ENCODE results near the gene INTS1. TPM values are rescaled to one million over a fixed set of nuclear protein-coding genes. Genes with fewer than 3 reads are reported as not detected.

Gene INTS1
- total RNA-seq, 6 experiments from 2014 or later = 84.0 to 104 (median 89.5) TPM

GRCh38 chr7:1492221-1492620 is 12.0 kb downstream of the INTS1 start:
- DNase-seq = no peak
- Mint-ChIP-seq H3K36me3 (ENCODE audit: low read depth) (peaks cover 30% of the 10 kb centered on the region), H3K4me1 (ENCODE audit: low read depth) (no peaks in the 10 kb centered on the region), H3K9me3 (no peaks in the 10 kb centered on the region), H3K27me3 (ENCODE audit: insufficient read depth) (peaks cover 6% of the 10 kb centered on the region), H3K4me3 (no peak overlapping the region), H3K27ac (no peak overlapping the region)
- TF ChIP-seq CTCF (IDR thresholded peaks at IDR 0.05) = no peak

GRCh38 chr7:1490837-1491236 is 13.4 kb downstream of the INTS1 start:
- peaks cover 6% of the 10 kb centered on the region for H3K27me3 Mint-ChIP-seq (ENCODE audit: insufficient read depth)

GRCh38 chr7:1489336-1489735 is 14.9 kb downstream of the INTS1 start:
- H3K36me3 Mint-ChIP-seq (ENCODE audit: low read depth) = peaks cover 28% of the 10 kb centered on the region
- H3K27ac Mint-ChIP-seq = no peak overlapping the region
- DNase-seq = no peak
- no peak overlapping the region for H3K4me3 Mint-ChIP-seq
- H3K9me3 Mint-ChIP-seq = no peaks in the 10 kb centered on the region
- TF ChIP-seq CTCF (IDR thresholded peaks at IDR 0.05) = no peak
- no peaks in the 10 kb centered on the region for H3K4me1 Mint-ChIP-seq (ENCODE audit: low read depth)
- peaks cover 6% of the 10 kb centered on the region for H3K27me3 Mint-ChIP-seq (ENCODE audit: insufficient read depth)

More at GRCh38 chr7:1490837-1491236, 13.4 kb downstream of the INTS1 start:
- DNase-seq = no peak
- no peaks in the 10 kb centered on the region for H3K9me3 Mint-ChIP-seq
- H3K27ac Mint-ChIP-seq = no peak overlapping the region
- TF ChIP-seq CTCF (IDR thresholded peaks at IDR 0.05) = no peak
- H3K4me3 Mint-ChIP-seq = no peak overlapping the region
- peaks cover 28% of the 10 kb centered on the region for H3K36me3 Mint-ChIP-seq (ENCODE audit: low read depth)
- no peaks in the 10 kb centered on the region for H3K4me1 Mint-ChIP-seq (ENCODE audit: low read depth)

GRCh38 chr7:1488016-1488415 is 16.2 kb downstream of the INTS1 start:
- TF ChIP-seq CTCF (IDR thresholded peaks at IDR 0.05) = no peak
- peaks cover 6% of the 10 kb centered on the region for H3K27me3 Mint-ChIP-seq (ENCODE audit: insufficient read depth)
- H3K36me3 Mint-ChIP-seq (ENCODE audit: low read depth) = peaks cover 28% of the 10 kb centered on the region
- H3K4me1 Mint-ChIP-seq (ENCODE audit: low read depth) = no peaks in the 10 kb centered on the region
- H3K9me3 Mint-ChIP-seq = no peaks in the 10 kb centered on the region
- no peak for DNase-seq
- H3K4me3 Mint-ChIP-seq = no peak overlapping the region
- no peak overlapping the region for H3K27ac Mint-ChIP-seq

GRCh38 chr7:1487466-1487865 is 16.7 kb downstream of the INTS1 start:
- TF ChIP-seq CTCF (IDR thresholded peaks at IDR 0.05) = no peak
- no peaks in the 10 kb centered on the region for H3K9me3 Mint-ChIP-seq
- DNase-seq = no peak
- no peak overlapping the region for H3K4me3 Mint-ChIP-seq
- H3K27me3 Mint-ChIP-seq (ENCODE audit: insufficient read depth) = peaks cover 6% of the 10 kb centered on the region
- no peak overlapping the region for H3K27ac Mint-ChIP-seq
- no peaks in the 10 kb centered on the region for H3K4me1 Mint-ChIP-seq (ENCODE audit: low read depth)
- H3K36me3 Mint-ChIP-seq (ENCODE audit: low read depth) = peaks cover 26% of the 10 kb centered on the region

GRCh38 chr7:1486571-1486970 is 17.6 kb downstream of the INTS1 start:
- Mint-ChIP-seq H3K9me3 (no peaks in the 10 kb centered on the region), H3K27me3 (ENCODE audit: insufficient read depth) (peaks cover 6% of the 10 kb centered on the region), H3K36me3 (ENCODE audit: low read depth) (peaks cover 17% of the 10 kb centered on the region), H3K4me3 (no peak overlapping the region), H3K27ac (no peak overlapping the region), H3K4me1 (ENCODE audit: low read depth) (no peaks in the 10 kb centered on the region)
- no peak for DNase-seq
- no peak for TF ChIP-seq CTCF (IDR thresholded peaks at IDR 0.05)
